ENCODE results near the gene RNH1. TPM values are rescaled to one million over a fixed set of nuclear protein-coding genes. Genes with fewer than 3 reads are reported as not detected.

Gene RNH1
- total RNA-seq, 1 experiment from 2014 or later, result 103 TPM

GRCh38 chr11:496834-497564 is 10.0 kb downstream of the RNH1 start:
- H3K4me3 Mint-ChIP-seq (ENCODE audit: low read depth, unreplicated experiment), result peak overlapping the region; percentile 36
- DNase-seq, result no peak
- H3K27ac Mint-ChIP-seq (ENCODE audit: unreplicated experiment), result no peak overlapping the region
- intact Hi-C loops (cut with micrococcal nuclease; ENCODE audit: unreplicated experiment), result no loop called here
- H3K9me3 Mint-ChIP-seq (ENCODE audit: low read depth, unreplicated experiment), result no peaks in the 10 kb centered on the region
- no peaks in the 10 kb centered on the region for H3K27me3 Mint-ChIP-seq (ENCODE audit: unreplicated experiment)
- H3K36me3 Mint-ChIP-seq (ENCODE audit: insufficient read depth, unreplicated experiment), result peaks cover 67% of the 10 kb centered on the region
- no TSS peak for BruUV-seq (replicated peaks)
- CTCF ChIA-PET, result no interaction called here
- no peak for TF ChIP-seq CTCF (IDR thresholded peaks at IDR 0.05; ENCODE audit: unreplicated experiment)
- H3K4me1 Mint-ChIP-seq (ENCODE audit: low read depth, unreplicated experiment), result no peaks in the 10 kb centered on the region

- no peak for TF ChIP-seq CTCF (IDR thresholded peaks at IDR 0.05; ENCODE audit: unreplicated experiment)
- intact Hi-C loops (cut with micrococcal nuclease; ENCODE audit: unreplicated experiment), result no loop called here
- CTCF ChIA-PET, result no interaction called here
- H3K4me1 Mint-ChIP-seq (ENCODE audit: low read depth, unreplicated experiment), result no peaks in the 10 kb centered on the region
- H3K36me3 Mint-ChIP-seq (ENCODE audit: insufficient read depth, unreplicated experiment), result peaks cover 66% of the 10 kb centered on the region
- BruUV-seq (replicated peaks), result no TSS peak
- H3K4me3 Mint-ChIP-seq (ENCODE audit: low read depth, unreplicated experiment), result no peak overlapping the region
- no peaks in the 10 kb centered on the region for H3K9me3 Mint-ChIP-seq (ENCODE audit: low read depth, unreplicated experiment)
- no peaks in the 10 kb centered on the region for H3K27me3 Mint-ChIP-seq (ENCODE audit: unreplicated experiment)
- H3K27ac Mint-ChIP-seq (ENCODE audit: unreplicated experiment), result no peak overlapping the region
- DNase-seq, result no peak
These were observed 11.5 kb downstream of the RNH1 start for GRCh38 chr11:495537-495931.

GRCh38 chr11:494761-495536 is 12.1 kb downstream of the RNH1 start:
- TF ChIP-seq CTCF (IDR thresholded peaks at IDR 0.05; ENCODE audit: unreplicated experiment), result no peak
- Mint-ChIP-seq H3K27ac (ENCODE audit: unreplicated experiment) (no peak overlapping the region), H3K36me3 (ENCODE audit: insufficient read depth, unreplicated experiment) (peaks cover 72% of the 10 kb centered on the region), H3K9me3 (ENCODE audit: low read depth, unreplicated experiment) (no peaks in the 10 kb centered on the region), H3K4me1 (ENCODE audit: low read depth, unreplicated experiment) (no peaks in the 10 kb centered on the region), H3K27me3 (ENCODE audit: unreplicated experiment) (no peaks in the 10 kb centered on the region), H3K4me3 (ENCODE audit: low read depth, unreplicated experiment) (no peak overlapping the region)
- intact Hi-C loops (cut with micrococcal nuclease; ENCODE audit: unreplicated experiment), result no loop called here
- BruUV-seq (replicated peaks), result no TSS peak
- no peak for DNase-seq
- CTCF ChIA-PET, result no interaction called here

- no TSS peak for BruUV-seq (replicated peaks)
- no peak for DNase-seq
- no peak overlapping the region for H3K4me3 Mint-ChIP-seq (ENCODE audit: low read depth, unreplicated experiment)
- intact Hi-C loops (cut with micrococcal nuclease; ENCODE audit: unreplicated experiment), result no loop called here
- CTCF ChIA-PET, result no interaction called here
- H3K4me1 Mint-ChIP-seq (ENCODE audit: low read depth, unreplicated experiment), result no peaks in the 10 kb centered on the region
- no peaks in the 10 kb centered on the region for H3K9me3 Mint-ChIP-seq (ENCODE audit: low read depth, unreplicated experiment)
- no peak overlapping the region for H3K27ac Mint-ChIP-seq (ENCODE audit: unreplicated experiment)
- H3K27me3 Mint-ChIP-seq (ENCODE audit: unreplicated experiment), result no peaks in the 10 kb centered on the region
- peaks cover 61% of the 10 kb centered on the region for H3K36me3 Mint-ChIP-seq (ENCODE audit: insufficient read depth, unreplicated experiment)
- TF ChIP-seq CTCF (IDR thresholded peaks at IDR 0.05; ENCODE audit: unreplicated experiment), result no peak
These were observed 14.4 kb downstream of the RNH1 start for GRCh38 chr11:492427-493226.
